Measurements from ENCODE around the gene RABEP1.

The RABEP1 gene

DNA sequence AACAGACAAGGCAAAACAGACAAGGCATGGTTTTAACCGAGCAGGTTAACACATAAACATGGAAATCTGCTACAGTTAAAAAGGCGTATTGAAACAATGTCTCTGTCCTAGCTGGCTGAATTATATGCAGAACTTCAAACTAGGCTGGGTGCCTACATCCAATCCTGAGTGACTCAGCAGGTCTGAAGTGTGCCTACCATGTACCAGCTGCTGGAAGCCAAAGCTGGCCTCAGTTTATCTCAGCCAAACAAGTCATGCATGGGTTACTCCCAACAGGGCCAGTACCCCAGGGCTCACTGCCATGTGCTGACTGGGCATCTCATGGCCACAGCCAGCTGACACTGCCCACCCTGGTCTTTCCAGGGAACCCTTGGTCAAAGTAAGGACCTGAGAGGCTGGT is 152.9 kb downstream of the RABEP1 start:
- TF ChIP-seq, protein P1, sequence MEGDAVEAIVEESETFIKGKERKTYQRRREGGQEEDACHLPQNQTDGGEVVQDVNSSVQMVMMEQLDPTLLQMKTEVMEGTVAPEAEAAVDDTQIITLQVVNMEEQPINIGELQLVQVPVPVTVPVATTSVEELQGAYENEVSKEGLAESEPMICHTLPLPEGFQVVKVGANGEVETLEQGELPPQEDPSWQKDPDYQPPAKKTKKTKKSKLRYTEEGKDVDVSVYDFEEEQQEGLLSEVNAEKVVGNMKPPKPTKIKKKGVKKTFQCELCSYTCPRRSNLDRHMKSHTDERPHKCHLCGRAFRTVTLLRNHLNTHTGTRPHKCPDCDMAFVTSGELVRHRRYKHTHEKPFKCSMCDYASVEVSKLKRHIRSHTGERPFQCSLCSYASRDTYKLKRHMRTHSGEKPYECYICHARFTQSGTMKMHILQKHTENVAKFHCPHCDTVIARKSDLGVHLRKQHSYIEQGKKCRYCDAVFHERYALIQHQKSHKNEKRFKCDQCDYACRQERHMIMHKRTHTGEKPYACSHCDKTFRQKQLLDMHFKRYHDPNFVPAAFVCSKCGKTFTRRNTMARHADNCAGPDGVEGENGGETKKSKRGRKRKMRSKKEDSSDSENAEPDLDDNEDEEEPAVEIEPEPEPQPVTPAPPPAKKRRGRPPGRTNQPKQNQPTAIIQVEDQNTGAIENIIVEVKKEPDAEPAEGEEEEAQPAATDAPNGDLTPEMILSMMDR (IDR thresholded peaks at IDR 0.05; ENCODE audit: insufficient read depth, missing control alignments), result no peak
- no peak for FAIRE-seq

More for the DNA sequence above, 152.9 kb downstream of the RABEP1 start:
- DNase-seq (ENCODE audit: insufficient read length, low spot score), result no peak
